OCI-LY7 (cell line): Measurements from ENCODE around the gene AGAP3. TPM values are rescaled to one million over a fixed set of nuclear protein-coding genes. Genes with fewer than 3 reads are reported as not detected.

Experiments
- BruUV-seq: library from RNA; stranded (reverse); fragments of 400-500 nt; replicated peaks from 2 replicates; lab custom pipeline; 2021; lab: Mats Ljungman, UMichigan
- CTCF ChIA-PET: fragments of 300-600 bp; sonication (Branson Sonifier 250); formaldehyde crosslinking; loops from one replicate; lab custom pipeline; 2022; ENCODE audit warnings: antibody characterized with exemption; ENCODE audit not compliant: unreplicated experiment; lab: Charles Lee
- POLR2A ChIA-PET: fragments of 300-600 bp; sonication (Branson Sonifier 250); formaldehyde crosslinking; loops from one replicate; lab custom pipeline; 2022; ENCODE audit warnings: antibody characterized with exemption; lab: Charles Lee
- DNase-seq: peaks from one replicate; pipeline ENCODE4 v3.0.0-alpha.2; 2015; ENCODE audit warnings: low spot score
- H2AFZ ChIP-seq: fragments of 200-600 bp; sonication (generic), shearing (Covaris generic); 2 replicates; pipeline ENCODE4 v1.6.1; 2014; ENCODE audit warnings: mild to moderate bottlenecking, antibody characterized with exemption, low read length, moderate library complexity
- H3K27ac ChIP-seq: fragments of 200-600 bp; sonication (generic); 2 replicates; pipeline ENCODE4 v1.5.1; 2014; ENCODE audit warnings: mixed run types, low read depth, mild to moderate bottlenecking, moderate library complexity, low read length, inconsistent platforms; ENCODE audit not compliant: poor library complexity, severe bottlenecking
- H3K36me3 ChIP-seq: fragments of 200-600 bp; sonication (generic); 2 replicates; pipeline ENCODE4 v1.6.1; 2014; ENCODE audit warnings: mild to moderate bottlenecking, antibody characterized with exemption, low read length, moderate library complexity, mixed read lengths; ENCODE audit not compliant: insufficient read depth
- H3K4me1 ChIP-seq: fragments of 200-600 bp; sonication (generic); 2 replicates; pipeline ENCODE4 v1.5.1; 2014; ENCODE audit warnings: mild to moderate bottlenecking, low read length; ENCODE audit not compliant: insufficient read depth, poor library complexity, severe bottlenecking
- H3K4me2 ChIP-seq: fragments of 200-600 bp; sonication (generic); 2 replicates; pipeline ENCODE4 v1.6.1; 2014; ENCODE audit warnings: mild to moderate bottlenecking, low read length
- H3K4me3 ChIP-seq: fragments of 200-600 bp; sonication (generic); 2 replicates; pipeline ENCODE4 v1.5.1; 2014; ENCODE audit warnings: mild to moderate bottlenecking, low read depth, low read length; ENCODE audit not compliant: poor library complexity, severe bottlenecking
- H3K79me2 ChIP-seq: fragments of 200-600 bp; sonication (generic); 2 replicates; pipeline ENCODE4 v1.6.1; 2016; ENCODE audit warnings: low read depth, mild to moderate bottlenecking, low read length, moderate library complexity, mixed read lengths; ENCODE audit not compliant: insufficient read depth
- H3K9me2 ChIP-seq: fragments of 200-600 bp; sonication (generic); 2 replicates; pipeline ENCODE4 v1.6.1; 2016; ENCODE audit warnings: mild to moderate bottlenecking, low read length, mixed read lengths; ENCODE audit not compliant: insufficient read depth
- H3K9me3 ChIP-seq: fragments of 200-600 bp; sonication (generic); 2 replicates; pipeline ENCODE4 v1.6.1; 2014; ENCODE audit warnings: mild to moderate bottlenecking, mixed run types, low read length, mixed read lengths
- H4K20me1 ChIP-seq: fragments of 200-600 bp; sonication (generic); 2 replicates; pipeline ENCODE4 v1.6.1; 2014; ENCODE audit warnings: mild to moderate bottlenecking, antibody characterized with exemption, low read length, moderate library complexity, mixed read lengths; ENCODE audit not compliant: insufficient read depth
- EZH2phosphoT487 ChIP-seq: fragments of 200-600 bp; sonication (generic); IDR thresholded peaks from 2 replicates; pipeline ENCODE4 v1.6.1; 2018; ENCODE audit warnings: low read depth, borderline replicate concordance, mild to moderate bottlenecking, mixed run types, antibody characterized with exemption, low read length, moderate library complexity, mixed read lengths
- intact Hi-C: fragments of 100-400 bp; cut with micrococcal nuclease; formaldehyde crosslinking; loops from one replicate; pipeline ENCODE4 v1.10.0; 2022; ENCODE audit not compliant: unreplicated experiment
- total RNA-seq, 2 experiments: library from RNA; depleted of rRNA in 1 of 2; stranded (reverse); fragments of >200 nt in 1 of 2; shearing (Covaris generic) in 1 of 2; gene quantifications; 2 replicates each; pipeline ENCODE4 v1.2.3, GENCODE V29; 2014 to 2022
- TF ChIP-seq, protein P1 (sequence below): fragments of 200-600 bp; sonication (generic); conservative IDR thresholded peaks from 2 replicates; pipeline ENCODE4 v1.5.1; 2014; ENCODE audit warnings: mild to moderate bottlenecking, antibody characterized with exemption, low read length, moderate library complexity, mixed read lengths

The AGAP3 gene
- total RNA-seq, 2 experiments from 2014 or later, result 4.8 to 30.9 TPM

GRCh38 chr7:151116603-151117440, 30.5 kb downstream of the AGAP3 start:
- POLR2A ChIA-PET, result interaction anchor here (0.6 kb wide), 1 partner anchor 151 kb away, joined by 6 read pairs; no protein-coding TSS in a partner anchor
- no peaks in the 10 kb centered on the region for H3K79me2 ChIP-seq
- H3K27ac ChIP-seq, result no peak overlapping the region
- no peak overlapping the region for H3K4me2 ChIP-seq
- H3K36me3 ChIP-seq, result no peaks in the 10 kb centered on the region
- no peak for TF ChIP-seq EZH2phosphoT487
- TF ChIP-seq, protein P1, sequence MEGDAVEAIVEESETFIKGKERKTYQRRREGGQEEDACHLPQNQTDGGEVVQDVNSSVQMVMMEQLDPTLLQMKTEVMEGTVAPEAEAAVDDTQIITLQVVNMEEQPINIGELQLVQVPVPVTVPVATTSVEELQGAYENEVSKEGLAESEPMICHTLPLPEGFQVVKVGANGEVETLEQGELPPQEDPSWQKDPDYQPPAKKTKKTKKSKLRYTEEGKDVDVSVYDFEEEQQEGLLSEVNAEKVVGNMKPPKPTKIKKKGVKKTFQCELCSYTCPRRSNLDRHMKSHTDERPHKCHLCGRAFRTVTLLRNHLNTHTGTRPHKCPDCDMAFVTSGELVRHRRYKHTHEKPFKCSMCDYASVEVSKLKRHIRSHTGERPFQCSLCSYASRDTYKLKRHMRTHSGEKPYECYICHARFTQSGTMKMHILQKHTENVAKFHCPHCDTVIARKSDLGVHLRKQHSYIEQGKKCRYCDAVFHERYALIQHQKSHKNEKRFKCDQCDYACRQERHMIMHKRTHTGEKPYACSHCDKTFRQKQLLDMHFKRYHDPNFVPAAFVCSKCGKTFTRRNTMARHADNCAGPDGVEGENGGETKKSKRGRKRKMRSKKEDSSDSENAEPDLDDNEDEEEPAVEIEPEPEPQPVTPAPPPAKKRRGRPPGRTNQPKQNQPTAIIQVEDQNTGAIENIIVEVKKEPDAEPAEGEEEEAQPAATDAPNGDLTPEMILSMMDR, result no peak
- intact Hi-C loops, result loop anchor here (10.0 kb wide), 1 partner anchor 222 kb away; no protein-coding TSS in a partner anchor
- CTCF ChIA-PET, result no interaction called here
- H4K20me1 ChIP-seq, result no peaks in the 10 kb centered on the region
- no peak overlapping the region for H3K4me3 ChIP-seq
- H3K9me3 ChIP-seq, result no peaks in the 10 kb centered on the region
- no TSS peak for BruUV-seq
- H3K9me2 ChIP-seq, result no peaks in the 10 kb centered on the region
- H3K4me1 ChIP-seq, result no peaks in the 10 kb centered on the region
- DNase-seq, result no peak
- no peak overlapping the region for H2AFZ ChIP-seq

DNA sequence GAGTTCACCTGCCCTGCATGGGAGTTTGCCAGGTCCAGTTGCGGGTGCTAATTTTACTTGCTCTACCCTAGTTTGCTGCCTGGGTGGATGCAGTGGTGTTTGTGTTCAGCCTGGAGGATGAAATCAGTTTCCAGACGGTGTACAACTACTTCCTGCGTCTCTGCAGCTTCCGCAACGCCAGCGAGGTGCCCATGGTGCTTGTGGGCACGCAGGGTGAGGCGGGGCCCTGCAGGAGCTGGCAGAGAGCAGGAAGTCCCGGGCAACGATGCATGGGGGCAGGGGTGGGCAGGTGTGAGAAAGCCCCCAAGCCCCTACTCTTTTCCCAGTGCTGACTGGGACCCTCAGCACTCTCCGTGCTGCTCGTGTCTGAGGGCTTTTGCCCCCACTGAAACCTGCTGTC, 31.3 kb downstream of the AGAP3 start:
- intact Hi-C loops, result loop anchor here (10.0 kb wide), 1 partner anchor 223 kb away; no protein-coding TSS in a partner anchor
- H4K20me1 ChIP-seq, result no peaks in the 10 kb centered on the region
- no peaks in the 10 kb centered on the region for H3K9me2 ChIP-seq
- BruUV-seq, result no TSS peak
- no peak for DNase-seq
- TF ChIP-seq, protein P1, result no peak
- no peak for TF ChIP-seq EZH2phosphoT487
- ChIA-PET POLR2A (interaction anchor here (0.6 kb wide), 1 partner anchor 152 kb away, joined by 6 read pairs; no protein-coding TSS in a partner anchor), CTCF (no interaction called here)
- no peaks in the 10 kb centered on the region for H3K79me2 ChIP-seq
- H3K27ac ChIP-seq, result no peak overlapping the region
- no peak overlapping the region for H2AFZ ChIP-seq
- no peaks in the 10 kb centered on the region for H3K4me1 ChIP-seq
- no peaks in the 10 kb centered on the region for H3K36me3 ChIP-seq
- H3K9me3 ChIP-seq, result no peaks in the 10 kb centered on the region
- no peak overlapping the region for H3K4me3 ChIP-seq
- no peak overlapping the region for H3K4me2 ChIP-seq
